Natural killer cell (primary cell): ENCODE measurements around the gene SLC6A6. TPM values are rescaled to one million over a fixed set of nuclear protein-coding genes. Genes with fewer than 3 reads are reported as not detected.

Experiments used
- ATAC-seq, 3 donors: fragments of 150-1000 bp in 2 of 3; fragments of 200-7000 bp in 1 of 3; cut with Tn5 transposase; 1 replicate in 1 of 3; 2 replicates in 2 of 3; pipeline ENCODE4 v1.10.0; 2021; ENCODE audit warnings: mild to moderate bottlenecking in 2 of 3, moderate library complexity in 2 of 3
- DNase-seq, 2 donors: peaks; one replicate each; pipeline versions ENCODE4 v3.0.0 to v3.0.0-alpha.2; 2013 to 2021; ENCODE audit warnings: mixed read lengths in 1 of 2
- H3K27ac ChIP-seq: one replicate; pipeline ENCODE4 v1.5.1; 2013; ENCODE audit warnings: mild to moderate bottlenecking, low read length
- H3K27me3 ChIP-seq: one replicate; pipeline ENCODE4 v1.6.1; 2013; ENCODE audit warnings: low read length; ENCODE audit not compliant: control insufficient read depth, insufficient read depth
- H3K36me3 ChIP-seq: one replicate; pipeline ENCODE4 v1.6.1; 2013; ENCODE audit warnings: low read length; ENCODE audit not compliant: control insufficient read depth, insufficient read depth
- H3K4me1 ChIP-seq: one replicate; pipeline ENCODE4 v1.6.1; 2013; ENCODE audit warnings: low read length; ENCODE audit not compliant: control insufficient read depth, insufficient read depth
- H3K4me3 ChIP-seq: one replicate; pipeline ENCODE4 v1.5.1; 2013; ENCODE audit warnings: low read length
- H3K9me3 ChIP-seq: one replicate; pipeline ENCODE4 v1.6.1; 2013; ENCODE audit warnings: low read length; ENCODE audit not compliant: control insufficient read depth, insufficient read depth
- H3K27ac Mint-ChIP-seq, 2 donors: one replicate each; pipeline ENCODE4 v1.8.0; 2022; ENCODE audit warnings: mild to moderate bottlenecking in 2 of 2, mixed read lengths in 2 of 2, moderate library complexity in 1 of 2
- H3K27me3 Mint-ChIP-seq, 2 donors: one replicate each; pipeline ENCODE4 v1.8.0; 2022; ENCODE audit warnings: low read depth in 2 of 2, mixed read lengths in 2 of 2
- H3K36me3 Mint-ChIP-seq: one replicate; pipeline ENCODE4 v1.8.0; 2022; ENCODE audit warnings: mixed read lengths
- H3K4me1 Mint-ChIP-seq, 2 donors: one replicate each; pipeline ENCODE4 v1.8.0; 2022; ENCODE audit warnings: mixed read lengths in 2 of 2
- H3K4me3 Mint-ChIP-seq: one replicate; pipeline ENCODE4 v1.8.0; 2022; ENCODE audit warnings: mild to moderate bottlenecking, moderate library complexity, mixed read lengths
- H3K9me3 Mint-ChIP-seq, 2 donors: one replicate each; pipeline ENCODE4 v1.8.0; 2022; ENCODE audit warnings: mixed read lengths in 2 of 2
- WGBS: methylation state at CpG from one replicate; pipeline ENCODE4 v1.1.7; 2013; ENCODE audit warnings: missing lambda C conversion rate; ENCODE audit not compliant: insufficient coverage; 5-methylcytosine and 5-hydroxymethylcytosine counted together
- intact Hi-C: fragments of 100-400 bp; cut with micrococcal nuclease; formaldehyde crosslinking; loops from one replicate; pipeline ENCODE4 v1.14.2; 2022
- total RNA-seq, 4 donors: library from RNA; stranded (reverse); fragments of 120-200 nt in 1 of 4; gene quantifications; one replicate each; pipeline versions ENCODE4 v1.2.3 to v1.2.4, GENCODE V29; 2013 to 2022
- TF ChIP-seq, protein P1 (sequence below): fragments of 200-600 bp; IDR thresholded peaks from one replicate; pipeline ENCODE4 v1.8.0; 2022; ENCODE audit warnings: antibody characterized with exemption

Gene SLC6A6
- total RNA-seq, 3 donors from 2014 or later (not counting 1 experiment from before 2014, with no cell fraction given) = 43.7 to 55.4 (median 50.1) TPM

GRCh38 chr3:14478956-14479550, 76.6 kb downstream of the SLC6A6 start:
- no peak overlapping the region for H3K27ac Mint-ChIP-seq
- H3K36me3 Mint-ChIP-seq = peaks cover 2% of the 10 kb centered on the region
- H3K27me3 Mint-ChIP-seq = no peaks in the 10 kb centered on the region
- TF ChIP-seq, protein P1, sequence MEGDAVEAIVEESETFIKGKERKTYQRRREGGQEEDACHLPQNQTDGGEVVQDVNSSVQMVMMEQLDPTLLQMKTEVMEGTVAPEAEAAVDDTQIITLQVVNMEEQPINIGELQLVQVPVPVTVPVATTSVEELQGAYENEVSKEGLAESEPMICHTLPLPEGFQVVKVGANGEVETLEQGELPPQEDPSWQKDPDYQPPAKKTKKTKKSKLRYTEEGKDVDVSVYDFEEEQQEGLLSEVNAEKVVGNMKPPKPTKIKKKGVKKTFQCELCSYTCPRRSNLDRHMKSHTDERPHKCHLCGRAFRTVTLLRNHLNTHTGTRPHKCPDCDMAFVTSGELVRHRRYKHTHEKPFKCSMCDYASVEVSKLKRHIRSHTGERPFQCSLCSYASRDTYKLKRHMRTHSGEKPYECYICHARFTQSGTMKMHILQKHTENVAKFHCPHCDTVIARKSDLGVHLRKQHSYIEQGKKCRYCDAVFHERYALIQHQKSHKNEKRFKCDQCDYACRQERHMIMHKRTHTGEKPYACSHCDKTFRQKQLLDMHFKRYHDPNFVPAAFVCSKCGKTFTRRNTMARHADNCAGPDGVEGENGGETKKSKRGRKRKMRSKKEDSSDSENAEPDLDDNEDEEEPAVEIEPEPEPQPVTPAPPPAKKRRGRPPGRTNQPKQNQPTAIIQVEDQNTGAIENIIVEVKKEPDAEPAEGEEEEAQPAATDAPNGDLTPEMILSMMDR = no peak
- Histone ChIP-seq H3K4me3 (no peak overlapping the region), H3K36me3 (peaks cover 60% of the 10 kb centered on the region), H3K9me3 (no peaks in the 10 kb centered on the region), H3K4me1 (no peaks in the 10 kb centered on the region), H3K27ac (no peak overlapping the region), H3K27me3 (no peaks in the 10 kb centered on the region)
- no peaks in the 10 kb centered on the region for H3K9me3 Mint-ChIP-seq
- WGBS = over 99% methylated on average over 8 of the region's 8 CpGs
- H3K4me3 Mint-ChIP-seq = no peak overlapping the region
- DNase-seq = no peak
- H3K4me1 Mint-ChIP-seq = no peaks in the 10 kb centered on the region
- intact Hi-C loops = no loop called here
- no peak for ATAC-seq

DNA sequence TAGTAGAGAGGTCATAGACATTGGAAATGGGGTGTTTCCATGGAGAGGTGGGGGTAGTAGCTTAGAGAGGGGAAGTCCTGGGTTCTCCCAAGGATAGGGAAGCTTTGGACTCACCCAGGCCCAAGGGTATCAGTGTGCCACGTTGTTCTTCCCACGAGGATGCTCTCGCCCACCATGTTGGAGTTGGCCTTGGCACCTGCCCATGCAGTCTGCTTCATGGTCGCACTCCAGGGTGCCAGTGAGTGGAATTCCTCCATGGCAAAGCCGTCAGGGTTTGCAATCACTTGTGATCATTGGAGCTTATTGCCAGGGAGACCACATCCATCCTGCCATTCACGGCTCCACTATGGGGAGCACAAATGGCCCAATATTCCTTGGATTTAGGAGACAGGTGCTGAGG, 77.2 kb downstream of the SLC6A6 start:
- Mint-ChIP-seq H3K4me3 (no peak overlapping the region), H3K36me3 (peaks cover 8% of the 10 kb centered on the region), H3K27me3 (no peaks in the 10 kb centered on the region), H3K9me3 (no peaks in the 10 kb centered on the region), H3K27ac (no peak overlapping the region), H3K4me1 (no peaks in the 10 kb centered on the region)
- intact Hi-C loops = no loop called here
- WGBS = 97% methylated on average over 6 of the region's 6 CpGs
- H3K27me3 ChIP-seq = no peaks in the 10 kb centered on the region
- no peak for ATAC-seq
- no peak overlapping the region for H3K4me3 ChIP-seq
- TF ChIP-seq, protein P1 = no peak
- H3K36me3 ChIP-seq = peaks cover 61% of the 10 kb centered on the region
- no peaks in the 10 kb centered on the region for H3K4me1 ChIP-seq
- no peak for DNase-seq
- H3K9me3 ChIP-seq = no peaks in the 10 kb centered on the region
- H3K27ac ChIP-seq = no peak overlapping the region

DNA sequence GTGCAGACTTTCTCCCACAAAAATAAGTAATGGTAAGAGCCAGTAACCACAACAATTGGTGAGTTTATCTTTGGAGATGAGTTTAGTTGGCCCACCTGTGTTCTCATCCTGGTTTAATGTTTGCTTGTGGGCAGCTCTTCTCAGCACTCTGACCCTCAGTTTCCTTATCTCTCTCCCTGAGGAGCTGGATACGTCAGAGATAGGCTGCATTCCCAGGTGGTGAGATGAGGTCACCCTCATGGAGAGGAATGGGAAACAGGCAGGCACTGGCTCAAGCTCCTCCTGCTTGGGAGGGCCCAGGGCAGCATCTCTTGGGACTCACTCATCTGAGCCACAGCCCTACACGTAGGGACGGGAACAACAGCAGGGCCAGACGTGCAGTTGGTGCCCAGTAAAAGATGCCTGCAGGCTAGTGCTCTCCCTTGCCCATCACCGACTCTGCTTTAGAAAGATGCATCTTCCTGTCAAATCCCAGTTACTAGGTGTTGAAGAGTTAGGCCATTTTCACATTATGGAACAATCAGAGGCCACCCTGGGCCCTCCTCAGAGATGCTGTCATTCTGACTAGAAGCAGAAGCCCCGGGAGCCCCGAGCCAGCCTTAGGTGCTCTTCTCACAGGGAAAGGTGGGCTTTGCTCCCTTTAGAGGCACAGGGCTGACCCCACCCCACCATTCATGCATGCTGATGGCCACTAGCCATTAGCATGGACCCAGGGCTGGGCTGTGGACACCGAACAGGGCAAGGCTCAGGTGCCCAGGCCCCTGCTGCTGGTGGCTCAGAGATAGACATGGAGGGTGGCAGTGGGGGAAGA, 78.0 kb downstream of the SLC6A6 start:
- H3K4me1 ChIP-seq = no peaks in the 10 kb centered on the region
- DNase-seq (no peak), ATAC-seq (no peak)
- Mint-ChIP-seq H3K4me3 (no peak overlapping the region), H3K27me3 (no peaks in the 10 kb centered on the region), H3K27ac (no peak overlapping the region), H3K36me3 (peaks cover 16% of the 10 kb centered on the region), H3K4me1 (no peaks in the 10 kb centered on the region), H3K9me3 (no peaks in the 10 kb centered on the region)
- no peak overlapping the region for H3K4me3 ChIP-seq
- H3K27me3 ChIP-seq = no peaks in the 10 kb centered on the region
- TF ChIP-seq, protein P1 = no peak
- no peaks in the 10 kb centered on the region for H3K9me3 ChIP-seq
- intact Hi-C loops = no loop called here
- H3K36me3 ChIP-seq = peaks cover 64% of the 10 kb centered on the region
- H3K27ac ChIP-seq = no peak overlapping the region
- WGBS = 94% methylated on average over 8 of the region's 8 CpGs
